ENCODE data around the gene RPS6KL1.
"Not testable (repeated sequence)": the region's sequence is repeated elsewhere in the genome, so short reads cannot be mapped to it uniquely, and the experiment has no call there.

Gene RPS6KL1

GRCh38 chr14:74935360-74935680 lies 12.3 kb upstream of the RPS6KL1 start:
- no peak for DNase-seq

GRCh38 chr14:74934476-74935359 lies 11.7 kb upstream of the RPS6KL1 start:
- DNase-seq, result no peak

- DNase-seq, result no peak
Measured at GRCh38 chr14:74934041-74934440, 11.0 kb upstream of the RPS6KL1 start.

DNA sequence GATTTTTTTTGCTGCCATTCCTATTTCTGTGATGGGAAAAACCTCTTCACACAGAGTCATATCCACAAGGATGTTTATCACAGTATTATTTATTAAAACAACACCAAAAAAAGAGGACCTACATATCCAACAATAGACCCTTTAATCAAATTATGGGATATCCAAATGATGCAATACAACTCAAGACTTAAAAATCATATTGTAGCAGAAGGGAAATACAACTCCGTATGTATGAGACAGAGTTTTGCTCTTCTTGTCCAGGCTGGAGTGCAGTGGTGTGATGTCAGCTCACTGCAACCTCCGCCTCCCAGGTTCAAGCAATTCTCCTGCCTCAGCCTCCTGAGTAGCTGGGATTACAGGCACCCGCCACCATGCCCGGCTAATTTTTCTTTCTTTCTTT lies 9.9 kb upstream of the RPS6KL1 start:
- not testable (repeated sequence) for DNase-seq

- DNase-seq, result peak; percentile 62
Measured at GRCh38 chr14:74932401-74932901, 9.4 kb upstream of the RPS6KL1 start.

DNA sequence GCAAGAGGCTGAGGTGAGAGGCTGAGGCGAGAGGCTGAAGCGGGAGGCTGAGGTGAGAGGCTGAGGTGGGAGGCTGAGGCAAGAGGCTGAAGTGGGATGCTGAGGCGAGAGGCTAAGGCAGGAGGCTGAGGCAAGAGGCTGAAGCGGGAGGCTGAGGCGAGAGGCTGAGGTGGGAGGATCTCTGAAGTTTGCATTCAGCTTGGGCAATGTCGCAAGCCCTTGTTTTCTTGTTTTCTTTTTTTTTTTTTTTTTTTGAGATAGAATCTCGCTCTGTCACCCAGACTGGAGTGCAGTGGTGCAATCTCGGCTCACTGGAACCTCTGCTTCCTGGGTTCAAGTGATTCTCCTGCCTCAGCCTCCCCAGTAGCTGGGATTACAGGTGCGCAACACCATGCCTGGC lies 8.7 kb upstream of the RPS6KL1 start:
- not testable (repeated sequence) for DNase-seq

DNA sequence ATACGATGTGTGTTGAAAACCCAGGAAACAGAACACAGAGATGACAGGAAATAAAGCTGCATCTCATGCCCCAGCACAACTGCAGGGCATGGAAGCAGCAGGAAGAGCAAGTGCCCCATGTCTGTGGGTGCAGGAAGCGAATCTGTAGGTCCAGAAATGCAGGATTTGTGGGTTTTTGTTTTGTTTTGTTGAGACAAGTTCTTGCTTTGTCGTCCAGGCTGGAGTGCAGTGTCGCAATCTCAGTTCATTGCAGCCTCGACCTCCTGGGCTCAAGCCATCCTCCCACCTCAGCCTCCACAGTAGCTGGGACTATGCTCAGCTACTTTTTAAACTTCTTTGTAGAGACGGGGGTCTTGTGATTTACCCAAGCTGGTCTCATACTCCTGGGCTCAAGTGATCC lies 6.2 kb upstream of the RPS6KL1 start:
- DNase-seq, result no peak

DNA sequence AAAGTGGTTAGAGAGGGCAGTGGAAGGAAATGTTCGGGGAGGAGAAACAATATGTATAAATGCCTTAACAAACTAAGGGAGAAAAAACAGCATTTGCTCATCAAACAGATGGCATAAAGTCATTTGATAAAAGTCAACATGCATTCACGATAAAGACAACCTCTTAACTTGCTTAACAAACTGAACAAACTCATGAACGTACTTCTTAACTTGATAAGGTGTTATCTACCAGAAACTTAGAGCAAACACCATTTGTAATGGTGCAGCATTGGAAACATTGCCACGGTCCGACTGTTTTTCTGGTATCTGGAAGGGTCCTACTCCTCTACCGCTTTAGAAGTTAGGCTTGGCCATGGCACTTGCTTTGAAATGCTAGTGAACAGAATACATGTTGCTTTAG lies 4.2 kb upstream of the RPS6KL1 start:
- no peak for DNase-seq

DNA sequence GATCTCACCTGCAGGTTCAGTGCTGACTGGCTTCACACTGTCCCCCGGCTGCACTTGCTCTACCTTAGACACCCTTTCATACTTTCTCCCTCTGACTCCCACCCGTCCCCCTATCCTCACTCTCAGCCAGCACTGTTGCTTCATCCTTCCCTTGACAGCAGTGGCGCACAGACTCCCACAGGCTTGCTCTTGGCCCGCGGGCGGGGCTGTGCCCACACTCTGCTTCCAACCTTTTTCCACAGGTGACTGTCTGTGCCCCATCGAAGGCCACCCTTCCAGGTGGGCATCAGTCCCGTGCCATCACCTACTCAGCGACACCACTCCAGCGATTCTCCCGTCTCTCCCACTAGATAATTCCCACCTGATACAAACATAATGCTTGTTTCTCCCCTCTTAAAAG lies 1.0 kb upstream of the RPS6KL1 start:
- no peak for DNase-seq

- DNase-seq, result no peak
Measured at GRCh38 chr14:74921987-74922751, 891 bp downstream of the RPS6KL1 start.

DNA sequence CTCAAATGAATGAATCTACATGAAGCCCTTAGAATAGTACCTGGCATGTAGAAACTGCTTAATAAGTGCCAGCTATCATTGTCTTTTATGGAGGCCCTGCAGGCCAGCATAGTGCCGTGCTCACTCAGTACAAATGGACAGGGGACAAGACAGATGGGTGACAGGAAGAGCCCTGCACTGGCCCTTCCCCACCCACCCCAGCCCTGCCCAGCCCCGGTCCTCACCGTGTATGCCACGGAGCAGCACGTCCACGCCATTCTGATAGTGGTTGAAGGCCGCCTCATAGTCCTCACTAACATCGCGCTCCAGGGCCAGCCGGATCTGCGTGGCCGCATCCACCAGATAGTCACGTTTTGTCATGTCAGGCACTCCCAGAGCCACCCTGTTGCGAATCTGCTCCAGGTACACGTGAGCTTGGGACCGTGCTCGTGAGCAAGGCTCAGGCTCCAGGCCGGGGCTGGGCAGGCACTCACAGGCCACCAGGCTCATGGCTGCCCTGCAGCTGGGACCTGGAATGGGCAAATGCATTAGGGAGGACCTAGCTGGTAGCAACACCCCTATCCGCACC lies 1.9 kb downstream of the RPS6KL1 start:
- DNase-seq, result no peak

GRCh38 chr14:74920281-74920680 lies 2.8 kb downstream of the RPS6KL1 start:
- DNase-seq, result no peak

DNA sequence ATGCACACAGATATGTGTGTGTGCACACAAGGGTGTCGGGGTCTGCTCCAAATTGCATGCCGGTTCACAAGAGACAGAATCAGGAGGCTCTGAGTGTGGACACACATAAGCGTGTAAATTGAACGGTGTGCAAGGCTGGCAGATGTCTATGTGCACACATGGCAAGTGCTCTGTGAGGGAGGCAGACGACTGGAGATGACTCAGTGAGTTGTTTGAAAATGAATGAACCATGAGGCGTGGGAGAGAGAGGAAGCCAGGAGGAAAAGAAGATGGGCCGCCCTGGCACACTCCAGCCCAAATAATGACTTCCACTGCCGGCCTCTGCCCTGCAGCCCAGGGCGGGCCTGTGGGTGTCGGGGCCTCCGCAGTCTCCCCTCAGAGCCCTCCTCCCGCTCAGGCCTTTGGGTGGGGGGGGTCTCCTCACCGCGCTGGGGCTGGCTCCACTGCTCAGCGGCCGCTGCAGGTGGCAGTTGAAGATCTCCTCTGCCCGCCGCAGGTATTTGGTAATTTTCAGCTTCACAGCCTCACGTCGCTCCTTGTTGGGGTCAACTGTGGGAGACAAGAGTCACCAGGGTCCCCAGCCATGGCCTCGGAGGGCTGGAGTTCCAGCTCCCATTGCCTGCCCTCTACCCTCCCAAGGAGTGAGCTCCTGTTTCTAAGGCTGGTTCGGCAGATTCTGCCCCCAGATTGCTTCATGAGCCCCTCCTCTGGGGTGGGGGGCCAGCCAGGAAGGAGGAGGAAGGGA lies 3.5 kb downstream of the RPS6KL1 start:
- no peak for DNase-seq

- DNase-seq, result no peak
Measured at GRCh38 chr14:74918380-74918779, 4.7 kb downstream of the RPS6KL1 start.

DNA sequence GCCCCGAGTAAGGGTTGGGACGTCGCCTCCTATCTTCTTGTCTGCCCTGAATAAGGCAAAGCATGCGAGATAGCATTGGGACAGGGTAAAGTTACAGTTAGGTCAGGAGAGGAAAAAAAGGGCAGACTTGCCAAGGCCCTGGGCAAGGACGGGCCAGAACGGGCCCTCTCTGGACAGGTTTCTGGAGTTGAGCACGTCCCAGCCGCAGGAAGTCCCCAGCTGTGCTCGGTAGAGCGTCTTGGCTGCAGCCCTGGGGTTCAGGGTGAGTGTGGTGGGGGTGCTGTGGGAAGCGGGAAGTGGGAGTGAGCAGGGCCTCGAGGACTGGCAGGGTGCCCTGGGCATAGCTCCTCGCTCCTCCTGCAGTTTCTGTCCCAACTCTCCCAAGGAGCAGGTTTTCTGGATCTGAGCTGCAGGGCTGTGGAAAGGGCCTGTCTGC lies 5.4 kb downstream of the RPS6KL1 start:
- no peak for DNase-seq

GRCh38 chr14:74917178-74917543 lies 5.9 kb downstream of the RPS6KL1 start:
- no peak for DNase-seq

GRCh38 chr14:74915826-74916225 lies 7.2 kb downstream of the RPS6KL1 start:
- DNase-seq, result no peak

GRCh38 chr14:74915426-74915825 lies 7.6 kb downstream of the RPS6KL1 start:
- DNase-seq, result no peak

DNA sequence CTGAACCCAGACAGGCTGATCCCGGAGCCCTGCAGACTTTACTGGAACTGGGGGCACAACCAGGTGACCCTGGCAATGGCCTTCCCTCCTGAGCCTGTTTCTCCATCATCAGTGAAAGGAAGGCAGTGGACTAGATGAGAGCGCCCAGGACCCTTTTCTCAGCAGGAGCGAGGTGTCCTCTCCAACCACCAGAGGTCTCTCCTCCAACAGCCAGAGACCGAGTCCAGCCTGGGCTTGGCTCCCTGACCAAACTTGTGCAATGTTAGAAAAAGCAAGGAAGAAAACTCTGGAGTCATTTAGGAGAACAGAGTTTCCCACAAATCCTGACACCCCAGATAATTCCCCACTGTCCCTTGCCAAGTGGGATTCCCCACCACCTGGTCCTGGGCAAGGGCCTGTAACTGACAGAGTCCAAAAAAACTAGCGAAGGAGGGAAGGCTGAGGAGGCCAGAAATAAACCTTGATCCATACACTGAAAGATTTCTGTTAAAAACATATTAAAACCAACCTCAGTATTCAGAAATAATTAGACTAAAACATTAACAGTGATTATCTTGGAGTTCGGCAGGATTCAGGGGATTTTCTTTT lies 9.0 kb downstream of the RPS6KL1 start:
- DNase-seq, result peak; percentile 62

DNA sequence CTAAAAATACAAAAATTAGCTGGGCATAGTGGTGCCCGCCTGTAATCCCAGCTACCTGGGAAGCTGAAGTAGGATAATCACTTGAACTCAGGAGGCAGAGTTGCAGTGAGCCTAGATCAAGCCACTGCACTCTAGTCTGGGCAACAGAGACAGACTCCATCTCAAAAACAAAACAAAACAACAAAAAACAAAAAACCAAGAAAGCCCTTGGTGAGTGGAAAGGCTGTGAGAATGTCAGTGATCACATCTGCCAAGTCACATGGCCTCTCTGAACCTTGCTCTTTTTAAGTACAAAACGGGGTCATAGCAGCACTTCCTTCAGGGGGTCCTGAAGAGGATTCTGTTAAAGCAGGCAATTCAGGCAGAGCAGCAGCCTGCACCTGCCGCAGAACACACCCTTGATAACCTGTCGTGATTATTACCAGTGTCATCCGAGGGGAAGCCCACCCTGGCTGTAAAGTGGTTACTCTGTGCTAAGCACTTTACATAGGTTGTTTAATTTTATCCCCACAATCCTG lies 9.6 kb downstream of the RPS6KL1 start:
- no peak for DNase-seq

DNA sequence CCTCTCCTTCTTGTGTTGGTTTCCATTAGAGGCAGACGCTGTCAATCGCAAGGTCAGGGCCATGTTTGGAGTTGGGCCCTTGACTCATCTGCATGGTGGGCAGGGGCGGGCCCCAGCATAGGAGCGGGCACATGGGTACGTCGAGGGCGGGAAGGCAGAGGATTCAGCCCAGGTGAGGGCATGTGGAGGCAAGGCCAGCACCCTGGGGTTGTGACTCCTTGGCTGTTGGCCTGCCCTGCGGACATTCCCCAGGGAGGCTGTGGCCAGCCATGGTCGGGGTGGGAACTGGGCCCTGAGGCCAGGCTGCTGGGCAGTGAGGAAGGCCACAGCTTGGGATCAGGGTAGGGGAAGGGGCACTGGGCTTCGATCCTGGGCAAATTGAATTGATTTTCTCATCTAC lies 10.3 kb downstream of the RPS6KL1 start:
- DNase-seq, result no peak

DNA sequence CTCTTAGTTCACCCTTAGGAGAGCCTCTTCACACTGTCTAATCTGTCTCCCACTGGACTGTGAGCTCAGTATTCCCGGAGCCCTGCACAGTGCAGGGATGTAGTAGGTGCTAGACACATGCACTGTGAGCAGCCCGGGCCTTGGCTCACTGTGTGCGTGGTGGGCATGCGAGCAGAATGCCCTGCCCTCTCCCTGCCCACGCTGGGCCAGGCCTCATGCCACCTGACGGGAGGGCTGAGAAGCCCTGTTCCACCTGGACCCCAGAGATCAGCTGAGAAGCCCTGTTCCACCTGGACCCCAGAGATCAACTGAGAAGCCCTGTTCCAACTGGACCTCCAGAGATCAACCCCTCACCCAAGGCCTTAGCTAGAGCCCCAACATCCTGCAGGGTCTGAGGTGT lies 10.9 kb downstream of the RPS6KL1 start:
- no peak for DNase-seq
